ENCODE results near the gene FBLN2.

The FBLN2 gene

DNA sequence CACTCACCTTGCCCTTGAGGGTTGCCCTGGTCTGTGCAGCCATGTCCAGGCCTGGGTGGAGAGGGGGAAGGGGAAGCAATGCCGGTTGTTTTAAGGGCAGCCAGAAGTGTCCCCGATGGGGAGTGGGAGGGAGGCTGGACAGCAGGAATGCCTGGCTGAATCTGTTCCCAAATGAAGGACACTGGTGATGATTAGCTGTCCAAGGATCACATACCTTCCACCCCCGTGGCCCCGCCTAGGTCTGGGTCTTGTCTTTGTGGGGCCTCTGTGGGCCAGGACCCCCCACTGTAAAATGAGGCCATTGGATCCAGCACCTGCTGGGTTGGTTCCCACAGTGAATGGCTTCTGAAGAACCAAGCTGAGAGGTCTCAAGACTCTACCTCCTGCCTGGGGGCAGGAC, 71.4 kb downstream of the FBLN2 start:
- TF ChIP-seq ZNF274 (IDR thresholded peaks at IDR 0.05; ENCODE audit: low read depth, low read length): no peak
- no peak overlapping the region for H3K4me3 ChIP-seq (ENCODE audit: low read length)

- no peak for TF ChIP-seq ZNF274 (IDR thresholded peaks at IDR 0.05; ENCODE audit: low read depth, low read length)
- no peak overlapping the region for H3K4me3 ChIP-seq (ENCODE audit: low read length)
Measured at GRCh38 chr3:13620776-13621365, 71.9 kb downstream of the FBLN2 start.

GRCh38 chr3:13621381-13622221, 72.7 kb downstream of the FBLN2 start:
- H3K4me3 ChIP-seq (ENCODE audit: low read length): no peak overlapping the region
- no peak for TF ChIP-seq ZNF274 (IDR thresholded peaks at IDR 0.05; ENCODE audit: low read depth, low read length)

DNA sequence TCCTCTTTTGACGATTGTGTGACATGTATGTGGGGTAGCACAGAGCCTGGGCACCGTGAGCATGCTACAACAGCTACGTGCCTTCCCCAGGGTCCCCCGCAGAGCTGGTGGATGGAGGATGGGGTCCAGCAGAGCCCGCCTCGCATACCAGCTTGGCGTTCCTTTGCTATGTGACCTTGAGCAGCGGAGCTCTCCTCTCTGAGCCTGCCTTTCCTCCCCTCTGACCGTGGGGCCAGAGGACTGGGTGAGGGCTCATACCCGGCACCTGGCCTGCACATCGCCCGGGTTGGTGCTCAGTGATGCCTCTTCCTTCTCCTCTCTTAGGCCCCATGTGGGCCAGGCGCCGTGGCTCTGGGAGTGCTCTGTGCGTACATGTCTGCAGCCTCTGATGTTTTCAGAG, 73.4 kb downstream of the FBLN2 start:
- H3K4me3 ChIP-seq (ENCODE audit: low read length): no peak overlapping the region
- no peak for TF ChIP-seq ZNF274 (IDR thresholded peaks at IDR 0.05; ENCODE audit: low read depth, low read length)

DNA sequence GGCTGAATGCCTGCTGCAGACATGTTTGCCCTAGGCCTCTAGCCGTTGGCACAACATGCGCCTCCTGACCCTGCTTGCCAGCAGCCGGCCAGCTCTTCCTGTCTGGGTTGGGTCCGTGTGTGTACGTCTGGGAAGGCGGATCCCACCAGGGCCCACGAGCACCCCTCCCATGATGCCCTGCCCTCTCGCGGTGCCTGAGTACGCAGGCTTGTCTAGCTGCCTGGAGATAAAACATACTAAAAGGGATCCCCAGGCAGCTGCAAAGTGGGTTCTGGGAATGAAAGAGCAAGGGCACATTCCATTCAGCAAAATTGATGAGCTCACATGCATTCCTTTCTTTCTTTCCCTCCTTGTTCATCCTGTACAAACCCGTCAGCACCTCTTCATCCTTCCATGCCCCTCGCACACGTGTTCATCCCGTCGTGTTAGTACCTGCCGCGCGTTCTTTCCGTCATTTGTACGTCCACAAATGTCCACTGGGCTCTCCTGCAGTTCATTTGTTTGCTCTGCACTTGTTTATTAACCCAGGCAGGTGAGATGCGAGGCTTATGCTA, 74.3 kb downstream of the FBLN2 start:
- no peak for TF ChIP-seq ZNF274 (IDR thresholded peaks at IDR 0.05; ENCODE audit: low read depth, low read length)

DNA sequence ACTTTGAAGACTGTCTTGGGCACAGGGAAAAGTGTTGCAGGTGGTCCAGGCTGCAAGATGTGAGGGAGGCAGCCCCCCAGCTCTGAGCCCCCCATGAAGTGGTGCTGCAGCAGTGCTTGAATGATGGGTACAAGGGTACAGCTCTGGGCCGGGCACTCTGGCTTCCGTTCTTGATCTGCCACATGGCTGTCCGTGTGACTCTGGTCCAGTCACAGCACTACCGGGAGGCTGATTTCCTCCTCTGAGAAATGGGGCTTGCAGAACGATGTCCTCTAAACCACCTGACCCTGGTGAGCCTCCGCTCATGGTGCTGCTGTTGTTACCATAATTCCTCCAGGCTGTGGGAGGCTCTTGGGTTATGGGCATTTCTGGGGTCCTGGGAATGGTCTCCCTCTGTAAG, 75.1 kb downstream of the FBLN2 start:
- no peak for TF ChIP-seq ZNF274 (IDR thresholded peaks at IDR 0.05; ENCODE audit: low read depth, low read length)
- no peak overlapping the region for H3K4me3 ChIP-seq (ENCODE audit: low read length)

More for the DNA sequence above, 74.3 kb downstream of the FBLN2 start:
- H3K4me3 ChIP-seq (ENCODE audit: low read length): no peak overlapping the region

GRCh38 chr3:13624671-13625125, 75.8 kb downstream of the FBLN2 start:
- no peak for TF ChIP-seq ZNF274 (IDR thresholded peaks at IDR 0.05; ENCODE audit: low read depth, low read length)
- no peak overlapping the region for H3K4me3 ChIP-seq (ENCODE audit: low read length)

GRCh38 chr3:13626396-13626795, 77.5 kb downstream of the FBLN2 start:
- H3K4me3 ChIP-seq (ENCODE audit: low read length): no peak overlapping the region
- no peak for TF ChIP-seq ZNF274 (IDR thresholded peaks at IDR 0.05; ENCODE audit: low read depth, low read length)

DNA sequence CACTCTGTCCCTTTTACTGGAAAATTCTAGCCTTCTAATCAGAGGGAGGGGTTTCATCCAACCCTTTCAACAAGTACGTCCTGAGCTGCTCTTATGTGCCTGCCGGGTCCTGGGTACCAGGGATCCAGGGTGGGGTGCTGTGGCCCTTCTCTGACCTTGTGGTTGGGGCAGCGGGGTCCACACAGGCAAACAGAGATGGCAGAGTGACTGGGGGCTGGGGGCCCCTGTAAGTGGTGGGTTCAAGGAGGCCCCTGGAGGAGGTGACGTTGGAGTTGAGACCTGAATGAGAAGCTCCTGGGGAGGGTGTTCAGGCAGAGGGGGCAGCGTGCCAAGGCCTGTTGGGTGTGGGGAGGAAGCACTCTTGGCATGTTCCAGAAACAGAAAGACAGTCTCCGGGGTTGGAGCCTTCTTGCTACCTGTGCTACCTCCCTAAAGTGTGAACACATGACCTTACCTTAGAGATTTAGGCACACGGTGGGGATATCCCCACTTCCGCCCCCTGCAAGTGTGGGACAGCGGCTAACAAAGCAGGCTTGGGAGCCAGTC, 78.1 kb downstream of the FBLN2 start:
- H3K4me3 ChIP-seq (ENCODE audit: low read length): no peak overlapping the region
- TF ChIP-seq ZNF274 (IDR thresholded peaks at IDR 0.05; ENCODE audit: low read depth, low read length): no peak

DNA sequence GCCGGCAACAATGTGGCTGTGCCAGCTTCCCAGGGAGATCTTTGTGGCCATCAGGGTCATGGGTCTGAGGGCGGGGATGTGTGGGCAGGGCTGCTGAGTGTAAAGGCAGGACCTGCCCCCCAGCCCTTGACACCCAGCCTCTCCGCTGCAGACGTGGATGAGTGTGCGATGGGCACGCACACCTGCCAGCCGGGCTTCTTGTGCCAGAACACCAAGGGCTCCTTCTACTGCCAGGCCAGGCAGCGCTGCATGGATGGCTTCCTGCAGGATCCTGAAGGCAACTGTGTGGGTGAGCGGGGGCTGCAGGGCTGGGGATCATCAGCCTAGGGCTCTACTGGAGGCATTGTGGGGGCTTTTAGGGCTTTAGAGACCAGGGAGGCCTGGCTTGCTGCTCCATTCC, 78.8 kb downstream of the FBLN2 start:
- TF ChIP-seq ZNF274 (IDR thresholded peaks at IDR 0.05; ENCODE audit: low read depth, low read length): no peak
- H3K4me3 ChIP-seq (ENCODE audit: low read length): no peak overlapping the region

DNA sequence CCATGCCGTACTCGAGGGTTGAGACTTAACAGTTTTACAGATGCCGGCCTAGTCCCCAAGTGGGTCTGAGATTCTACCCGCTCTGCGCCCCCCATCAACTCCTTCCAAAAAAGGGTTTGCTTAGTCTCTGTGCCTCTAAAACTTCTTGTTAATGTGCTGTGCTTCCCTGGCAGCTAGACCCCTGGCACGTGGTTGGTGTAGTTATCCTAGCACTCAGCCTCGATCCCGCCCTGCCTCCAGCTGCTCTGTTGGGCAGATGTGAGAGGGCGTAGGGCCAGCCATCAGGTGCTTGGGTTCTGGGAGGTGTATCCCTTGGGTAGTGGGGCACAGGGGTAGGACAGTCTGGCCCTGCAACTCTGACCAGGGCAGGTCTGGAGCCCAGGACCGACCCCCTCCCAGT, 79.5 kb downstream of the FBLN2 start:
- no peak overlapping the region for H3K4me3 ChIP-seq (ENCODE audit: low read length)

GRCh38 chr3:13628841-13629551, 80.1 kb downstream of the FBLN2 start:
- no peak for TF ChIP-seq ZNF274 (IDR thresholded peaks at IDR 0.05; ENCODE audit: low read depth, low read length)
- H3K4me3 ChIP-seq (ENCODE audit: low read length): no peak overlapping the region

More for the DNA sequence above, 79.5 kb downstream of the FBLN2 start:
- no peak for TF ChIP-seq ZNF274 (IDR thresholded peaks at IDR 0.05; ENCODE audit: low read depth, low read length)

DNA sequence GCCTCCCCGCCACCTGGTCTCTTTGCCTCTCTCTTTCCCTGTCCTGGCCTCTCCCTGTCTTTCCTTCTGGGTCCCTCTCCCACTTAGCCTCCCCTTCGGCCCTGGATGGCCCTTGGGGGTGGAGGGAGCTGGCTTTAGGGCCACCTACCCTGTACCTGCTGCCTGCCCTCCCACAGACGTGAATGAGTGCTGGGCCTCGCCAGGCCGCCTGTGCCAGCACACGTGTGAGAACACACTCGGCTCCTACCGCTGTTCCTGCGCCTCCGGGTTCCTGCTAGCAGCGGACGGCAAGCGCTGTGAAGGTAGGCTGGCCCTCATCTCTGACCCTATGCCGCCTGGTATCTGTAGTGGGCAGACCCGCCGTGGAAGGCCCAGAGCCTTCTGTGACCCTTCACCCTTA, 80.7 kb downstream of the FBLN2 start:
- H3K4me3 ChIP-seq (ENCODE audit: low read length): no peak overlapping the region
- no peak for TF ChIP-seq ZNF274 (IDR thresholded peaks at IDR 0.05; ENCODE audit: low read depth, low read length)

DNA sequence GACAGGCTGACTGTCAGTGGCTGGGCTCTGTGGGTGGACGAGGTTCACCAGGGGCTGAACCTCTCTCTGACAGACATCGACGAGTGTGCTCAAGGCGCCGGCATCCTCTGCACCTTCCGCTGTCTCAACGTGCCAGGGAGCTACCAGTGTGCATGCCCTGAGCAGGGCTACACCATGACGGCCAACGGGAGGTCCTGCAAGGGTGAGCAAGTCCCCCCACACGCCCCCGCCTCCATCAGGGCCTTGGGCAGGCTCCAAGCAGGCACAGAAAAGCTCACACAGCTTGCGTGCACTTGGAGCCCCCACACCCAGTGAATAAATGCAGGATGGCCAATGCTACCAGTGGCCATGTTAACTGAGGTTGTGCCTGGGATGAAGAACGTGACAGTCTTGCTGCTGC, 82.3 kb downstream of the FBLN2 start:
- H3K4me3 ChIP-seq (ENCODE audit: low read length): no peak overlapping the region
- no peak for TF ChIP-seq ZNF274 (IDR thresholded peaks at IDR 0.05; ENCODE audit: low read depth, low read length)
